HepG2 (cell line): Measurements from ENCODE around the gene KSR1.

ENCODE experiments used
- ARID3A ChIP-seq: IDR thresholded peaks from 2 replicates; pipeline ENCODE4 v1.6.1; 2012; ENCODE audit warnings: low read depth, low read length, improper control_type of control experiment
- BRD4 ChIP-seq: sonication (generic); formaldehyde crosslinking; IDR thresholded peaks from 2 replicates; pipeline ENCODE4 v1.4.0; 2020; ENCODE audit warnings: missing genetic modification reagents
- CSRNP1 ChIP-seq: sonication (generic); formaldehyde crosslinking; IDR thresholded peaks from 2 replicates; pipeline ENCODE4 v1.8.1; 2023; ENCODE audit warnings: mild to moderate bottlenecking, missing genetic modification reagents
- CTCF ChIP-seq: sonication (generic); formaldehyde crosslinking; IDR thresholded peaks from 2 replicates; pipeline ENCODE4 v1.5.0; 2020; ENCODE audit warnings: mild to moderate bottlenecking, missing genetic modification reagents, moderate library complexity
- EZH2 ChIP-seq: conservative IDR thresholded peaks from 2 replicates; pipeline ENCODE4 v1.6.1; 2012; ENCODE audit warnings: mild to moderate bottlenecking, low read depth, low read length, moderate library complexity
- FOSL1 ChIP-seq: sonication (generic); formaldehyde crosslinking; IDR thresholded peaks from 2 replicates; pipeline ENCODE4 v1.9.0; 2021; ENCODE audit warnings: missing genetic modification reagents, borderline replicate concordance
- FOSL2 ChIP-seq: sonication (generic); formaldehyde crosslinking; IDR thresholded peaks from 2 replicates; pipeline ENCODE4 v1.4.0; 2020; ENCODE audit warnings: missing genetic modification reagents
- KDM1A ChIP-seq: IDR thresholded peaks from 2 replicates; pipeline ENCODE4 v1.6.1; 2016; ENCODE audit warnings: missing compliant biosample characterization
- NFYB ChIP-seq: sonication (generic); formaldehyde crosslinking; IDR thresholded peaks from 2 replicates; pipeline ENCODE4 v1.4.0; 2020; ENCODE audit warnings: missing genetic modification reagents
- TCF12 ChIP-seq, 2 experiments: fragments of 450-650 bp in 1 of 2; sonication (generic) in 1 of 2; formaldehyde crosslinking in 1 of 2; IDR thresholded peaks; 2 replicates each; pipeline versions ENCODE4 v1.6.1 to v1.8.0; 2017 to 2022; ENCODE audit warnings: antibody characterized with exemption in 1 of 2, mild to moderate bottlenecking in 1 of 2, missing genetic modification reagents in 1 of 2, moderate library complexity in 1 of 2
- ZFP1 ChIP-seq: IDR thresholded peaks from 2 replicates; pipeline ENCODE4 v1.6.1; 2016
- ZKSCAN1 ChIP-seq: fragments of 150-350 bp; IDR thresholded peaks from 2 replicates; pipeline ENCODE4 v1.6.1; 2014; ENCODE audit warnings: low read length
- TF ChIP-seq, protein P1 (sequence below): sonication (generic); formaldehyde crosslinking; IDR thresholded peaks from 2 replicates; pipeline ENCODE4; 2020; ENCODE audit warnings: missing genetic modification reagents, mild to moderate bottlenecking, borderline replicate concordance

DNA sequence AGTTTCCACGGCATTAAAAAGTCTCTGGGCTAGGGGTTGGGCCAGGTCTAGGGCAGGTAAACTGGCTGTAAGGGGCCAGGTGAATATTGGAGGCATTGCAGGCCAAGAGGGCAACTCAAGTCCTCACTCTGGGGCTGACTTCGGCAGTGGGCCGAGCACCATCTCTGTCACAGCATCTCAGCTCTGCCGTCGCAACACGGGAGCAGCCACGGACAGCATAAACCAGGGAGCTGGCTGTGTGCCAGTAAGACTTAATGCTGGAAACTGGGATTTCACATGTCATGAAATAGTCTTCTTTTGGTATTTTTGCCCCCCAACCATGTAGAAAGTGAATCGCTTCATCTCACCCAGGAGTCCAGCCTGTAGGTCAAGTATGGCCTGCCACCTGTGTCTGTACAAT is 162.2 kb downstream of the KSR1 start:
- TF ChIP-seq FOSL1 (CRISPR knock-in tag) (no peak), FOSL2 (CRISPR knock-in tag) (no peak), BRD4 (CRISPR knock-in tag) (no peak), CTCF (CRISPR knock-in tag) (no peak), ZFP1 (CRISPR knock-in tag) (no peak), CSRNP1 (CRISPR knock-in tag) (no peak), NFYB (no peak), KDM1A (no peak), EZH2 (no peak), ZKSCAN1 (no peak), ARID3A (no peak), TCF12 (IDR thresholded peaks at IDR 0.05) (no peak), TCF12 (CRISPR knock-in tag; IDR thresholded peaks at IDR 0.05) (no peak)
- TF ChIP-seq, protein P1, sequence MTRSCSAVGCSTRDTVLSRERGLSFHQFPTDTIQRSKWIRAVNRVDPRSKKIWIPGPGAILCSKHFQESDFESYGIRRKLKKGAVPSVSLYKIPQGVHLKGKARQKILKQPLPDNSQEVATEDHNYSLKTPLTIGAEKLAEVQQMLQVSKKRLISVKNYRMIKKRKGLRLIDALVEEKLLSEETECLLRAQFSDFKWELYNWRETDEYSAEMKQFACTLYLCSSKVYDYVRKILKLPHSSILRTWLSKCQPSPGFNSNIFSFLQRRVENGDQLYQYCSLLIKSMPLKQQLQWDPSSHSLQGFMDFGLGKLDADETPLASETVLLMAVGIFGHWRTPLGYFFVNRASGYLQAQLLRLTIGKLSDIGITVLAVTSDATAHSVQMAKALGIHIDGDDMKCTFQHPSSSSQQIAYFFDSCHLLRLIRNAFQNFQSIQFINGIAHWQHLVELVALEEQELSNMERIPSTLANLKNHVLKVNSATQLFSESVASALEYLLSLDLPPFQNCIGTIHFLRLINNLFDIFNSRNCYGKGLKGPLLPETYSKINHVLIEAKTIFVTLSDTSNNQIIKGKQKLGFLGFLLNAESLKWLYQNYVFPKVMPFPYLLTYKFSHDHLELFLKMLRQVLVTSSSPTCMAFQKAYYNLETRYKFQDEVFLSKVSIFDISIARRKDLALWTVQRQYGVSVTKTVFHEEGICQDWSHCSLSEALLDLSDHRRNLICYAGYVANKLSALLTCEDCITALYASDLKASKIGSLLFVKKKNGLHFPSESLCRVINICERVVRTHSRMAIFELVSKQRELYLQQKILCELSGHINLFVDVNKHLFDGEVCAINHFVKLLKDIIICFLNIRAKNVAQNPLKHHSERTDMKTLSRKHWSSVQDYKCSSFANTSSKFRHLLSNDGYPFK (CRISPR knock-in tag) = no peak
